Hematopoietic multipotent progenitor cell treated with erythropoietin and hydrocortisone succinate and interleukin-3 and kit ligand, for 8 days (in vitro differentiated cells): Measurements from ENCODE around the gene GNAL.
"Not testable (repeated sequence)": the region's sequence is repeated elsewhere in the genome, so short reads cannot be mapped to it uniquely, and the experiment has no call there.

ENCODE experiments used
- DNase-seq: peaks from one replicate; pipeline ENCODE4 v3.0.0-alpha.2; 2015

The GNAL gene

DNA sequence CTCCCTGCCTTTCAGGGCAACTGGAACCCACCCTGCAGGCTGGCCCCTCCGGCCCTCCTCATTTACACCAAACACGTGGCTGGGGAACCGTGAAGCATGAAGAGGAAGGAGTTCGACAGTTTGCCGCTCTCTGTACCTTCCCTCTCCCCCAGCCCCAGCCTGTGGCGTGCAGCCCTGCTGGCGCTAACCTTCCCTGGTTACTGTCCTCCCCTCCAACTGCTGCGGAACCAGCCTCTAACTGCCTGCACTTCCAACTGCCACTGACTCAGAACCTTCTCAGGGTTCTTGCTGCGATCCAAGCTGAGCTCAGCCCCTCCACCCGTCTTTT is 19.2 kb upstream of the GNAL start:
- no peak for DNase-seq

DNA sequence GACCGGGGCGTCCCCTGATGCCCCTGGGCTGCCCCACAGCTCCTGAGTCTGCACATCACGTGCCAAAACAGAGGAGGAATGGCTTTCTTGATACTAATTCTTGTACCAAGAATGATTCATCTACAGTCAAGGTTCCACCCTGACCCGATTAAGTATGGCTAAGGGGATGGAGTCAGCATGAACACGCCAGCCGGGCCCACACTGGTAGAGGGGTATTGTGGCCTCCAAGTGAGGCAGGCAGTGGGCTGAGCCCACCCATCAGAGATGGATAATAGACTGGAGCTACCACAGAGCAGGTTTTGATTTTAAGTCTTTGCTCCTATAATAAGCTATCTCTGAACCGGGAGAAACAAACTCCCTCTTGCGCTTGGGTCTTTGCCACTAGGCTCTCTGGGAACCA is 17.9 kb upstream of the GNAL start:
- DNase-seq: no peak

DNA sequence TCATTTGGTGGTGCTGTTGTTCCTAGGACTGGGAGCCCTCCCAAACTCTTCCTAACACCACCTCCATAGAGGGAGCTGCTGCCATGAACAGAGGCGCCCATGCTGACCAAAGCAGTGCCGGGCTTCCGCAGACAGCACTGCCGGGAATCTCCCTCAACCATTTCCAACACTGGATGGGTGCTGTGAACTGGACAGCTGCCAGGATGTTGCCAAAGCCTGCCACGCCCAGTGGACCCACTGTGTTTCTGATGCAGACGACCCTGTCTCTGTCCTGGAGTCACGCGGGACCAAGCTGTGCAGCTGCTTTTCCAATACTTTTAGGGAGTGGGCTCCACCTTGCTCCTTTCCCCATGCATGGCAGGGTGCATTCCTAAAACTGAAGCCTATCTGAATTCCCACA is 16.9 kb upstream of the GNAL start:
- no peak for DNase-seq

DNA sequence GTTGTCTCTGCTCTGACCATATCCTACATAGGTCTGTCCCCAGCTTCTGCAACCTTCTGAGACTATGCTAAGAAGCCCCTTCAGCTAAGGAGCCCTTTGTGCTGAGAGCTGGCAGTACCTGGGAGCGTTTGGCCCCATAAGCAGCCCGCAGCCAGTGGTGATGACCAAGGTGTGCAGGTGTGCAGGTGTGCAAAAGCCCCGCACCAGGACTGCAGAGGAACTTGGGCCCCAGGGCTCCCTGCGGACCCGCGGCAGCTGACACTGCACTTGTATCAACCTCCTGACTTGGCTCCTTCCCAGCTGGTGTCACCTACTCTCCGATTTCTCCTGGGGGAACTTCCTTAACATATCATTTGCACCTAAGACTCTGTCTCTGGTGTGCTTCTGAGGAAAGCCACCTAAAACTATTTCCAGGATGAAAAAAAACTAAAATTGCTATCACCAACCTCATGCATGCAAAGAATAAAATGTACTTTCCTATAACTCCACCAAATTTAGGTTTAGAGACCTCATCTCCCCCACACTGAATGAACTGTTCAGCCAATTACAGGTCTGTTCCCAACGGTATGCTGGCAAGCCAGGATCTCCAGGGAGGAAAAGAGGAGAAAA is 16.1 kb upstream of the GNAL start:
- DNase-seq: no peak

DNA sequence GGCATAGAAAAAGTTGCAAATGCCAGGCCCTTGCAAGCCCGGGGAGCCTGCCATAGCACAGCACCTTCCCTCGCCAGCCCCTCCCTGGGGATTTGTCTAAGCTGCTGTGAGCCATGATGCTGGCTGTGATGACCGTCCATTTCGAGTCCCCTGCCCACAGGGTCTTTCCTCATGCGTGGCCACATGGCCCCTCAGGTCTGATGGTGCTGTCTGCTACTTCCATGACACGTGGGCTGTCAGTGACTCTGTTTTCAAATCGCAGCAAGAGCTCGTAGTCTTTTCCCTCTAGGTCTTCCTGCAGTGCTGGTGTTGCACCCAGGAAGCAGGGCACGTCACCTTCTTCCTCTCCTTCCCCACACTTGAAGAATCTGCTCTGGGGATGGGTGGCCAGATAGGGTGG is 15.5 kb upstream of the GNAL start:
- no peak for DNase-seq

DNA sequence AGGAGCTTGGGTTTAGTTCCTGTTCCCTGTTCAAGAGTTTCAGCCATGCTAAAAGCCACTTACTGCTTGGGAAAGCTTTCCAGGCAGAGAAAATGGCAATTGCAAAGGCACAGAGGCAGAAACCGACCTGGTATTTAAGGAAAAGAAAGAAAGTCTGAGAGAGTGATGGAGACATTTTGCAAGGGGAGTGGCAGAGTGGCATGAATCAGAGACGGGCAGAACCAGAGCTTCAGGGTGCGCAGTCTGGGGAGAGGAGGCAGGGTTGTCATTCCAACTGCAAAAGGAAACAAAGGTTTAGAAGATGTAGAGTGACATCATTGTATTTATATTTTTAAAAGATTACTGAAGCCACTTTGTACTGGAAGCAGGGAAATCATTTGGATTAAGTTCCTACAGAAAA is 14.9 kb upstream of the GNAL start:
- no peak for DNase-seq

DNA sequence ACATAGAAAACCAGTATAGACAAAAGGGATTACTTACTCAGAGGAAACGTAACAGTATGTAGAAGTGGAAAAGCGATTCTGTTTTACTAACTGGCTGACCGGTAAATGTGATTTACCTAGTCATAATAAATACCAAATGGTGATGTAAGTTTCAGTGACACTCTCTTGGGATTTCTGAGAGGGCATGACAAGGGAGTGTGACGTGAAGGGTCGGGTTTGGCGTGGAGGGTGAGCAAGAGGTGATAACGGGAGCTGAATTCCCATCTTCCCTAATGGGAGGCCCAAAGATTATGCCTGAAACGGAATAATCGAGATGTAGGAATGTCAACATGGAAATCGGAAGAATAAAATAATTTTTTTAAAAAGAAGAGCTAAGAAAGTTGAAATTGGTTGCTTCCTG is 12.7 kb upstream of the GNAL start:
- no peak for DNase-seq

DNA sequence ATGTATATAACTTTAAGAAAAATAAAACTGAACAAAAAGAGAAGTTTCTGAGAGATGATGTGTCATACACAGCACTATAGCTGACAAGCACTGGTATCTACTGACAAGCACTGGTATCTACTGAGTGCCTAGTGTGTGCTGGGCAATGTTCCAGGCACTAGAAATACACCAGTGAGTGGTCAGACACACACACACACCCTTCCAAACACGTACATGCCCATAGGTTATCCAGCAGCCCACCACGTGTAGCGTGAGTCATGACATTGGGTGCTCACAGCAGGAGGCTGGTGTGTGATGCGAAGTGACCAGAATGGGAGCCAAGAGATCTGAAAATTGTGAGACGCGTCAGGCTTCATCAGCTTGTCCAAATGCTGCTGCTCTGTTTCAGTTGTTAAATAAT is 12.2 kb upstream of the GNAL start:
- peak; percentile 23 for DNase-seq

DNA sequence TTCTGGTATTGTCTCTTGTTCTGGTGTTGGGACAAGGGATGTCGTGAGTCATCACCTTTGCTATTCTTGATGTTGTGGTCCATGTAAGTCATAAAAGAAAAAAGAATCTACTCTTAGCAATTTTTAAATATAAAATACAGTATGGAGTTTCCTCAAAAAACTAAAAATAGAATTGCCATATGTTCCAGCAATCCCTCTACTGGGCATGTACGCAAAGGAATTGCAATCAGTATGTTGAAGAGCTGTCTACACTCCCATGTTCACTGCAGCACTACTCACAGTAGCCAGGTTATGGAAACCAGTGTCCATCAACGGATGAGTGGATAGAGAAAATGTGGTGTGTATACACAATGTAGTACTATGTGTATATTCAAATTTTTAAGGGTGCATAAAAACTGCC is 10.9 kb upstream of the GNAL start:
- DNase-seq: no peak

DNA sequence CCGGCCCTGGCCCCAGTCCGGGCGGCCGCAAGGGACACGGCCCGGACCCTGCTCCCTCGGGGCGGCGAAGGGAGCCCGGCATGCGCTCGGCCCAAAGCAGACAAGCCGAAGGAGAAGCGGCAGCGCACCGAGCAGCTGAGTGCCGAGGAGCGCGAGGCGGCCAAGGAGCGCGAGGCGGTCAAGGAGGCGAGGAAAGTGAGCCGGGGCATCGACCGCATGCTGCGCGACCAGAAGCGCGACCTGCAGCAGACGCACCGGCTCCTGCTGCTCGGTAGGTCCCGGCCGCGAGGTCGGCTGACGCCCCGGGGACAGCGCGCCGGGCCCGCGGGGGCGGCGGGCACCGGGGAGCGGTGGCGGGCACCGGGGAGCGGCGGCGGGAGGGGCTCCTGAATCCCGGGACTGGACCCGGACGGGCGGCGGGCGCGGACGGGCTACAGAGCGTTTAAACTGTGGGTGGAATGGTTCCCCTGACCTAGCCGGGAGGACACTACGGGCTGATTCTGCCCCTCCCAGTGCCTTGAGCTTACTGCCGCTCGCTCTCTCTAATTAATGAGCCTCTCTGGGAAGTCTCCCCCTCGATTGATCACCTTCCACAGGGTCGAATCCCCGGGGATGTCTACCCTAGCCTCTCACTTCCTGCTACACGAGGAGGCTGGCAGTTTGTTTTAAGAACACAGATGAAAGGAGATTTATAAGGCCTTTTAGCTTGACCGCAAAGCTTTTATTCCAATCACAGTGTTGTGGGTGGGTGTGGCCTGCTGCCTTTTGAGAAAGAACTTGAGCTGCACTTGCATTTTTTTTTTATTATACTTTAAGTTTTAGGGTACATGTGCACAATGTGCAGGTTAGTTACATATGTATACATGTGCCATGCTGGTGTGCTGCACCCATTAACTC is 853 bp downstream of the GNAL start:
- DNase-seq: no peak

DNA sequence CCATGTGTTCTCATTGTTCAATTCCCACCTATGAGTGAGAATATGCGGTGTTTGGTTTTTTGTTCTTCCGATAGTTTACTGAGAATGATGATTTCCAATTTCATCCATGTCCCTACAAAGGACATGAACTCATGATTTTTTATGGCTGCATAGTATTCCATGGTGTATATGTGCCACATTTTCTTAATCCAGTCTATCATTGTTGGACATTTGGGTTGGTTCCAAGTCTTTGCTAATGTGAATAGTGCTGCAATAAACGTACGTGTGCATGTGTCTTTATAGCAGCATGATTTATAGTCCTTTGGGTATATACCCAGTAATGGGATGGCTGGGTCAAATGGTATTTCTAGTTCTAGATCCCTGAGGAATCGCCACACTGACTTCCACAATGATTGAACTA is 1.6 kb downstream of the GNAL start:
- not testable (repeated sequence) for DNase-seq

DNA sequence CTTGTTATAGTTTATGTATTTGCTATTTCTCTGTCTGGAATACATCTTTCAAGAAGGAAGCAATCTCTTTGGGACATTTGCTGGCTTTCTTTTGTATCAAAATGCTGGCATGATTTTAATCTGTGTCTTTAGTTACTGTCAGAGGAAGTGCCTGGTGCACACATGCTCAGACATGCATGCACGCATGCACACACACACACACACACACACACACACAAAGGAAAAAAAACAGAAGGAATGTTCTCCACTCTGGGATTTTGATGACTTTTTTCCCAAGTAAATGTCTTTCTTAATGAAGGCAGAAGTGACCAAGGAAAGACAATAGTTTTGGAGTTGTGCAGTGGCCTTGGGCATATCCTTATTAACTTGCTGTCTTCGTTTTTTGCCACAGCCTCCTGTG is 6.7 kb downstream of the GNAL start:
- DNase-seq: no peak

DNA sequence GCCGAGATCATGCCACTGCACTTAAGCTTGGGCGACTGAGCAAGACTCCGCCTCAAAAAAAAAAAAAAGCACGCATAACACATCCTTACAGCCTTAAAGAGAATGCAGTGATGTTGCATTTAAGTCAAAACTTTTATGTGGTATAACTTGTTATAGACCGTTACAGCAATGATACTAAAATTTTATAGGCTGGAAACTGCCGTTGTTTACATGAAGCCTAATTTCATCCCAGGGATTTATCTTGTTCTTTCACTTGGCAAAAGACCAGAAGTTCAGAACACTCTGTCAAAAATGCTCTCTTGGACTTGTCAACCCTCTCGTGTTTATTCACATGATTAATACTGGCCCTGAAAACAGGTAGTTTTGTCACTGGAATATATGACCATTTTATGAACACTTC is 7.4 kb downstream of the GNAL start:
- DNase-seq: no peak

DNA sequence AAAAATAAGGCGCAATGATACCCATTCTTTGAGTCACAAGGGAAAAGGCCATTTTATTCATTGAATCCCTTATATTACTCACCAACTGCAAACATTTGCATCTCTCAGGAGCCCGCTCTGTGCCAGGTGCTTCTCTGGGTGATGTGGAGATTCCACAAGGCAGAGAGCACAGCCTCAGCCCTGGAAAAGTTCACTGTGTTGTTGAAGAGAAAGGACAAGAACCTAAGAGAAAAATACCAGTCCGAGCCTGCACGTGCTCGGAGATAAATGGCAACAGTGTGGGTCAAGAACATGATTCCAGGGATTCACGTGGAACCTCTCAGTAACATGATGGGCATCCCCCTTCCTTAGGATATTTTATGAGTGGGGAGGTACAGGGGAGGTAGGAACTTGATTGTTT is 11.8 kb downstream of the GNAL start:
- no peak for DNase-seq

DNA sequence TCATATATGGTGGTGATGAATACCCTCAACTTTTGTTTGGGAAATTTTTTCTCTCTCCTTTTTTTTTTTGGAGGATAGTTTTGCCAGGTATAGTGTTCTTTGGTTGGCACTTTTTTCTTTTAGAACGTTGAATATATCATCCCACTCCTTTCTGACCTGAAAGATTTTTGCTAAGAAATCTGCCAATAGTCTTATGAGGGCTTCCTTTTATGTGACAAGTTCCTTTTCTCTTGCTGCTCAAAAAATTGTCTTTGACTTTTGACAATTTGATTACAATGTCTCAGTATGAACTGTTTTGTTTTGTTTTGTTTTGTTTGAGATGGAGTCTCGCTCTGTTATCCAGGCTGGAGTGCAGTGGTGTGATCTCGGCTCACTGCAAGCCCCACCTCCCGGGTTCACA is 21.5 kb downstream of the GNAL start:
- DNase-seq: no peak

DNA sequence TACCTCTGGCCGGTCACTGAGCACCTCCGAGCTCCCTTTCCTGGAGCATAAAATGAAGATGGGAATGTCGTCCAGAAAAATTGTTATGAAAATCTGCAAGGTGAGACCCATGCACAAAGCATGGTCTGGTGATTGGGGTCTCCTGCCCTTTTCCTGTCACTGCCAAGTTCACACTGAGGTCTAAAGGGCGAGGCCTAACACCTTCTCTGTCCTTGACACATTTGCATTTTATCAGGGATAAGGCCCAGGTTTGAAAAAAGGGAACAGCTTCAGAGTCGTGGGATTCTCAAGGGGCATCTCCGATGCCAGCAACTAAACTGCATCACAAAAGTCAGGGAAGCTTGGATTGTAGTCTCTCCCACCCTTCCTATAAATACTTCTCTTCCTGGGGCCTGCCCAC is 24.7 kb downstream of the GNAL start:
- DNase-seq: no peak

DNA sequence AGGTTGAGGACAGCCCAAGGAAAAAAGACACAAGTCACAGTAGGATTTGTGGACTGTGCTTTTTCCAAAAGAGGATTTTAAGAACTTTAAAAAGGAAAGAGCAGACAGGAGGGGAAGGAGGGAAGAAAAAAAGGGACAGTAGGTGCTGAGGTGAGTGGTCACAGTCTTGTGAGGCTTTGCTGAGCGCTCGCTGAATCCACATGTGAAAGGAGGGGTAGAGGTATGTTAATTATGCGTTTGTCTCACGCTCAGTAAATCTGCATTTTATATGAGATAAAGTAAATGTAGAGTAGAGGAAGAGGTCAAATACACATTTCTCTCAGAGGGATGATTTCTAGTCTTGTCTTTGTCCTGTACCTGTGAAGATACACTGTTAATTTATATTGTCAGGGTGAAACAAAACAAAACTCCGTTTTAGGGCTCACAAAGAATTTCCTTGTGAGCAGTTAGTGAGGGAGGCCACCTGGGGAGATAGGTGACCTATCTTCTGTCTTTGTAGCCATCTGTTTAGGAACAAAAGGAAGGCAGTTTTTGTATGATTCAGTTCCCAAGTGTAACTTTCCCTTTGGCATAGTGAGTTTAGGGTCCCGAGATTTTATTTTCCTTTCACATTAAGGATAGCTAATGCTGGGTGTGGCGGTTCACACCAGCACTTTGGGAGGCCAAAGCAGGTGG is 25.3 kb downstream of the GNAL start:
- no peak for DNase-seq

DNA sequence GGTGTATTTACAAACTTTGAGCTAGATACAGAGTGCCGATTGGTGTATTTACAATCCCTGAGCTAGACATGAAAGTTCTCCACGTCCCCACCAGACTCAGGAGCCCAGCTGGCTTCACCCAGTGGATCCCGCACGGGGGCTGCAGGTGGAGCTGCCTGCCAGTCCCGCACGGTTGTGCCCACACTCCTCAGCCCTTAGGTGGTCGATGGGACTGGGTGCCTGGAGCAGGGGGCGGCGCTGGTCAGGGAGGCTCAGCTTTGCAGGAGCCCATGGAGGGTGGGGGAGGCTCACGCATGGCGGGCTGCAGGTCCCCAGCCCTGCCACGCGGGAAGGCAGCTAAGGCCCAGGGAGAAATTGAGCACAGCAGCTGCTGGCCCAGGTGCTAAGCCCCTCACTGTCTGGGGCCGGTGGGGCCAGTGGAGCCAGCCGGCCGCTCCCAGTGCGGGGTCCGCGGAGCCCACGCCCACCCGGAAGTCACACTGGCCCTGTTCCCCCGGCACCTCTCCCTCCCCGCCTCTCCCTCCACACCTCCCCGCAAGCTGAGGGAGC is 27.8 kb downstream of the GNAL start:
- DNase-seq: not testable (repeated sequence)

DNA sequence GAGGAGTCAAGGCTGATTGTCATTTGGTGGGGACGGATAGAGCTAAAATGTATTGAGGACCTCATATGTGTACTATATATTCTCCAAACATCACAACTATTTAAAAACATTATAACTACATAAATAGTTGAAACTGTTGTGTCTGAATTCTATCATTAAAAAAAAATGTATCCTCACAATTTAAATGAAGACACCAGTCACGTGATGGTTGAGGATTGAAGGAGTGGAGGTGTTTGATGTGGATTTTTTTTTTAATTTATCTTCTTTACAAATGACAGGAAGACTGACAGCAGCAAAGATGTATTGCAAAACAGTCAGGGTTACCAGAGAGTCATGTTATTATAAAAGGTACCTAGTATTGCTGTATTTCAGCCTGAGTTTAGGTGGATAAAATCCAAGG is 30.0 kb downstream of the GNAL start:
- DNase-seq: no peak

DNA sequence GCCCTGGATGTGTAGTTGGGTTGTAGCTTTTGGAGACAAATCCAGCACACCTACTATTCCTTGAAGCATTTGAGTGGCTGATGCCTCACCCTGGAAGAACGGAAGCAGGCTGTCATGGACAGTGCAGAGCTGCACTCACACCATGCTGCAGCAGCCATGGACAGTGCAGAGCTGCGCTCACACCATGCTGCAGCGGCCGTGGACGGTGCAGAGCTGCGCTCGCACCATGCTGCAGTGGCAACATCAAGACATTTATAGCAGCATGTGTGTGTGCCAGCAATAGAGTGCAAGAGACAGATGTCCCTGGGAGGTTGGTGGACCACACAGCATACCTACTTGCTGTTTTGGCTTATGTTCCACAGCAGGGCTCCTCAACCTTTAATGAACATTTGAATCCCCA is 30.6 kb downstream of the GNAL start:
- no peak for DNase-seq

DNA sequence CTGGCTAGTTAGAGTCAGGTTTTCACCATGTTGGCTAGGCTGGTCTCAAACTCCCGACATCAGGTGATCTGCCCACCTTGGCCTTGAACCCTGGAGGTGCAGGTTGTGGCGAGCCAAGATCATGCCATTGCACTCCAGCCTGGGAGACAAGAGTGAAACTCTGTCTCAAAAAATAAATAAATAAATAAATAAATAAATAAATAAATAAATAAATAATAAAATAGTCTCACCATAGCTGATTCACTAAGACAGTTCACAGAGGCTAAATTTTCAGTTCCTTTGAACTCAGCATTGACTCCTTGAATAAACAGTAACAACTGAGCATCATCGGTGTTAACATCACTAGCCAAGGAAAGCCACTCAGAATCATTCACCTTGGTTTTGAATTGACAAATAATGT is 32.7 kb downstream of the GNAL start:
- no peak for DNase-seq

DNA sequence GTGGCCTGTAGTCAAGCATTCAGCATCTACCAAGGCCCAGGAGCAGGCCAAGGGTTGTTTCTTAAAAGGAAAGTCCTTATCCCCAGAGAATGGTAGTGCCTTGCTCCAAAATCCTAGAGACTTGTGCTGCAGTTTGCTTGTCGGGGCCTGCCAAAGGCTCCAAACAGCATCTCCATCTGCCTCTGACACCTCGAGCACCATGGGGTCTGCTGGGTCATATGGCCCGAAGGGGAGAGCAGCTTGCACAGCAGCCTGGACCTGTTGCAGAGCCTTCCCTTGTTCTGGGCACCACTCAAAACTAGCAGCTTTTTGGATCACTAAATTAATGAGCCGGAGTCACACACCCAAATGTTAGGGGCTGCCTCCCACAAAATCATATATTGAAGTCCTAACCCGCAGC is 35.7 kb downstream of the GNAL start:
- DNase-seq: no peak

DNA sequence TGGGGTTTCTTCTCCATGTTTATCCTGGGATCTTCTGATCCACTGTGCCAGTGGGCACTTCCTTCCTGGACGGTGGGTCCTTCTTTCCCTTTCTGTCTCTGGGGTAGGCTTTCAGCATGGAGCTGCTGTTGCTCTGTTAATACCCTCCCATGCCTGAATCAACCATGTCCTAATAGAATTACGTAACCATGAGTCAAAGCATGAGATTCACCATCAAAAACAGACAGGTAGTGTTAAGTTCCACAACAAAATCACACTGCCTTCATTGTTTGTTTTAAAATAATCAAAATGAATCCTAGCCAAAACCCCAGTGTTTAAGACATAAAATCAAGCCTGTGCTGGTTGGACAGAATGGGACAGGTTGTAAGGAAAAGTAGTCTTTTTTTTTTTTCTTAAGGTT is 37.5 kb downstream of the GNAL start:
- no peak for DNase-seq

DNA sequence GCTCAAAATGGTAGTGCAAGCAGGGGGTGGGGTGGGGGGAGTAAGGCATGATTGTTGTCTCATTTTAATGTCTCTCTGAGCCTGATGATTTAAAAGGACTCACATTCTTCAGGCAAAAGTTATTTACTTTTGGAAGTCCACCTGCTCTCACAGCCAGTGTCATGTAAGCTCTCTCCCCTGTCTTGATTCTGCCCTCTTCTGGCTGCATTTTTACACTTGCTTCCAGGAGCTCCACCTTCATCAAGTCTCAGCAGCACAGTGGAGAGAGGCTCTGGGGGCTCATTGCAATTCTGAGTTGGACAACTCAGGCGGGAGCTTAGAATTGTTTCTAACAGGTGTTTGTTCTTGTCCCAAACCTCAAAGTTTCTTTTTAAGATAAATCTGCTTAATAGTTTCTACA is 39.2 kb downstream of the GNAL start:
- DNase-seq: no peak
